ENCODE data around the gene SETSIP. TPM values are rescaled to one million over a fixed set of nuclear protein-coding genes. Genes with fewer than 3 reads are reported as not detected.
A peak's percentile ranks its signal among the peaks of the same experiment; 100 is the strongest.
"Not testable (repeated sequence)": the region's sequence is repeated elsewhere in the genome, so short reads cannot be mapped to it uniquely, and the experiment has no call there.

The SETSIP gene
- polyA plus RNA-seq, 4 donors, result 0.29 to 1.0 (median 0.68) TPM

DNA sequence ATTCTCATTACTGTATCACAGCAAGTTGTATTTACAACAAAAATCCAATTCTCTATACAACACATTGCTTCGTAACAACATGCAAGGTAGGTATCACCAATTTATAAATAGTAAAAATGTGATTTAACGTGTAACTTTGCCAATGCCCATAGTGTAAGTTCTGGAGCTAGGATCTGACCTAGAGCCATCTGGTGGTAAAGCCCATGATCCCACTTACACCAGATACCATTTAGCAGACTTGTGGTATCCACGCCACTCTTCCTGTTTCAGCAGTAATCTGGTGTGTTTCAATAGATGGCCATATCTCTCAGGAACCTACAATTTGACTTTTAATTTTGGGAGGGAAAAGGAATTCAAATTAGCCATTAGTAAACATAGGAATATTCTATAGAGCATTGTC is 10.2 kb downstream of the SETSIP start:
- no peak for DNase-seq (ENCODE audit: low read depth in 4 of 4, low spot score in 2 of 4)

DNA sequence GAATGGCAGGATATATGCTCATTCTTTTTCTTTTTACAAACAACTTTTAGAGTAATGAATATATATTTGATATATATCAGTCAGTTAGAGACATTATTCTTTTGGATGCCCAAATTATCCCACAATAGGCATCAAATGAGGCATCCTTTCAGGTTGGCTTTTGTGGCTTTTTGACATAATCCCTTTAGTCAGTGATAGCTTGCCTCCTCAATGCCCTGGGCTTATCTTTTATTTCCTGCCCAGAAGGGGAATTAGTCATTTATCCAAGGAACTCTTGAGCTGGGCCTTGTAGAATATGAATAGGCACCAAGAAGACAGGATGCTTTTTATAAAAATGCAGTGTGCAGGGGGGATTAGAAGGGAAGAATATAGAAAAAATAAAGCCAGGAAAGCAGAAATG is 23.3 kb downstream of the SETSIP start:
- DNase-seq (ENCODE audit: low read depth in 4 of 4, low spot score in 2 of 4), result no peak

DNA sequence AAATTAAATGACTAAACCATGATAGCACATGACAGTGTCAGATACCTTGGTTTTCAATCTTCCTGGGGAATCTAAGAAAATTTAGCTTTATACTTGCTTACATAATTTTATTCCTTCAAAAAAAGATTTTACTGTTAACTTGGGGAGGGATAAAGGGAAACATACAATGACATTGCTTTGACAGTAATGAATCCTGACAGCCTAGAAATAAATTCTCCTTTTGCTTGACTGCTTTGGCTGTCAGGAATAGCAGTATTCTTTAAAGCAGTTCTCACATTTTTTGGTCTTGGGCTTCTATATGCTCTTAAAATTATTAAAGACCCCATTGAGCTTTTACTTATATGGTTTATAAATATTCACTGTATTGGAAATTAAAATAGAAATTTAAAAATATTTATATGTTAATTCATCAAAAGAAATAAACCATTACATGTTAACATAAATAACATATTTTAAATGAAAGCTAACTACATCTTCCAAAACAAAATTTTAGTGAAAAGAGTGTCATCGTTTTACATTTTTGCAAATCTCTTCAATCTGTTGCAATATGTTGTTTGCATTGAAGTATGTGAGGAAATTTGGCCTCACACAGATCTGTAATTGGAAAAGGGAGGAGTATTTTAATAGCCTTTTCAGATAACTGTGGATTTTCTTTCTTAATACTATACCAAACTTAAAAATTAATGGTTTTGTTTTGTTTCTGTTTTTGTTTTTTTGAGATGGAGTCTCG is 29.3 kb downstream of the SETSIP start:
- DNase-seq (ENCODE audit: low read depth in 4 of 4, low spot score in 2 of 4), result no peak

DNA sequence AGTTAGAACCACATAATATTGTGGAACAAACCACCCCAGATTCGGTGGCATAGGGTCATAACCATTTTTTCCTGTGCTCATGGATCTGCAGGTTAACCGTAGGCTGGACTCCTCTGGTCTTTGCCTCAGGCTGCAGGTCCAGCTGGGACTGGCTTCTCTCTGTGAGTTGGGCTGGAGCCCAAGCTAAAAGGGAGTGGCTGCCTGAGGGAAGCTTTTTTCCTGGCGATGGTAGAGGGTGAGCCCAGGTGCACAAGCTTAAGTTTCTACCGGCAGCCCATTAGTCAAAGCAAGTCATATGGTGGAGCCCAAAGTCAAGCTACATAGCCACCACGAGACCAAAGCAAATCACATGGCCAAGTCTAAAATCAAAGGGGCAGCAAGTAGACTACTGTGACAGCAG is 31.6 kb downstream of the SETSIP start:
- no peak for DNase-seq (ENCODE audit: low read depth in 4 of 4, low spot score in 2 of 4)

DNA sequence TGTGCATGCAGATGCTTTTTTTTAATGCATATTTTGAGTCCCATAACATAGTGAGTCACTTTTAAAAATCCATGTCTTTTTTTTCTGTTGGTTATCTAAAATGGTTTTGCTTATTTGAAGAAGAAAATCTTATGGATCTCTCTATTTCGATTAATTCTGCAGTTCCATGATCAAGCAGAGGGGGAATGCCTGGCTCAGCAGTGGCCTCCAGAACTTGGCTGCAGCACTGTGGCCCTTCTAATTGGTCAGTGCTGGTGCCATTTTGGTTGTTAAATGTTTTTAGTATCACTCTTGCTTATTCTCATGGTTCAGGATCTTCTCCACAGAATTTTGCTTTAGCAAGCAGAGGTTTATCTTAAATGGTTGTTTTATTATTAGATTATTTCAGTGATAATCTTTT is 34.2 kb downstream of the SETSIP start:
- DNase-seq (ENCODE audit: low read depth in 4 of 4, low spot score in 2 of 4), result no peak

DNA sequence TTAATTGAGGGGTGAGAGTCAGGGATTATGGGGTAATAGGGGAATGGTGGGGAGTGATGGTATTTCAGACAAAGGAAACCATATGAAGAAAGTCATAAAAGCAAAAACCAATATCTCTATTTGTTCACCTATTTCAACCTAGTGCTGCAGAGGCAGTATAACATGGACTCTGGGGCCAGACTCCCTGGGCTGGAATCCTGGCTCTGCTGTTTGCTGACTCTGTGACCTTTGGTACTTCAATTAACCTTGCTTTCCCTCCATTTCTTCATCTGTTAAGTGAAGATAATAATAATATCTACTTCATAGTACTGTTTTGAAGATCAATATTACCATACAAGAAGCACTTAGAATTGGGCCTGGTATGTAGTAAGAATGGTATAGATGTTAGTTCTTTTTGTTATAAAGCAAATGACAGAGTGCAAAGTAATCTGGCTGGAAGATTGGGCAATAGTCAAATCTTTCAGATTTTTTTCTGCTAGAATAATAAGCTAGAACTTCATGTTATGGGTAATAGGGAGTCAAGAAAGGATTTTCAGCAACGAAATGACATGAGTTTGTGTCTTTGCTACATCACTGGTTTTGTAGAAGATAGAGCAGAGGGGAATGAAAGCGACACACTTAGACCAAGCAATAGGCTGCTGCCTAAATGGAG is 36.4 kb downstream of the SETSIP start:
- DNase-seq (ENCODE audit: low read depth in 4 of 4, low spot score in 2 of 4), result no peak

DNA sequence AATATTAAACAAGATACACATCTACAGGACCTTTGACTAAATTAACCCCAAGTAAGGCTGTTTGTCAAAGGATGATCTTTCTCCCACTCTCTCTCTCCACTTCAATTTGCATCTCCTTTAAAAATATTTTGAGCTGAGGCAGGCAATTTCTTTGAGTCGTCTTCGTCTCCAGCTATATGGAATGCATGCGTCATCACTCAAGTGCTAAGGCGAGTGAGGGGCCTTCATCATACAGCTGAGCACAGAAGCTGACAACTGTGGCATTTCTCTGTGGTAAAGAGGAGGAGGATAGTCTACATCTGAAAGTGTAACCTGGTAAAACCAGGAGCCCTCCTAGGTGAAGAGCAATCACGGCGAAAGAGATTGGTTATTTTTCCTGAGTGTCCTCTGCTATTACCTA is 37.8 kb downstream of the SETSIP start:
- DNase-seq (ENCODE audit: low read depth in 4 of 4, low spot score in 2 of 4), result no peak

DNA sequence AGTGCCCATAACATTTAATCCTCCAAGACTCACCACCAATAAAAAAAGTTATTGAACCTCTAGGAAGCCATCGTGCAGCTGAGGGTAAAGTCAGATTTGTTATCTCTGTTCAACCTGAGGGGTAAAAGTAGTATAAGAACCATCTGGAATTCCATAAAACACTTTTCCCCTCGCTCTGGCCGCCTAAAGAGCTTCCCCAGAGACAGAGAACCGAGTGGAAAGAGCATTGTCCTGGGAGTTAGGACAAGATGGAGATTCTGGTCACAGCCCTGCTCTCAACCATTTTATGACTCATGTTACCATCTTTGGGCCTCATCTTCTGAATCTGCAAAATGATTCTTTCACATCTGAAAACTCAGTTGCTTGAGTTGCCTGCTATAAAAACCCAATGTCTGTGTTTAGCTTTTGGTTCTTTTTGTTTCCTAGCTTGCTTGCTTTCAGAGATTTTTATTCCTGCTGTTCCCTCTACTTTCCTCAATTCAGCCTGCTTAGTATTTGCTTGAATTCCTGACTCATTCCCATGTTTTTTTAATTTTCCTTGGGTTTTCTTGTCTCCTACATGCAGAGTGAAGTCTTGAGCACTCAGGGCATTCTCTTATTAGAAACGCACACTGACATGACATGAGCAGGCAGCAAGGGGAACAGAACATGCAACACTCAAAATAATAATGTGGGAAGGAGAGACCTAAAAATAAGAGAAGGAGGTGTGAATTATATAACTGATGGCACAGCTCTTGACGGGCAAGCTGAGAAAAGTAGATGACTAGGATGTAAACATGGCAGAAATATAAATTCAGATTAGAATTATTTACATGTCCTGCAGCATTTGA is 43.7 kb downstream of the SETSIP start:
- DNase-seq (ENCODE audit: low read depth in 4 of 4, low spot score in 2 of 4), result no peak

DNA sequence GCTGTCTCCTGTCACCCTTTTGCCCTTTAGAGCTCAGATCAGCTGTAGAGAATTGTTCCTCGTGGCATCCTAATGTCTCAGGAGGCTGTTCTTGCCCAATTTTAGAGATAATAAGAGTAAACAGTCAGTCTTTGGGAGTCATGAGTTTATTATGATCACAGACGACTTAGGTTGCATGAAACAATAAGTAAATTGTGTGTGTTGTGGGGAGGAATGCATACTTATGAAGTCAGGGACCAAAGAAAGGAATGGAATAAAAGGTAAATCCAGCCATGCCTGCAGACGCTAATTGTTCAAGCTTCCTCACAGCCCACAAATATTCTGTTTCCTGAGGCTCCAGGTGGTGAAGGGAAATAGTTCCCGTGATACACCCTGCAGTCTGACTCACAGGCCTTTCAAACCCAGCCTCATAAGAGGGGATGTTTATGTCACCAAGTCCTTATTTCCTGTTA is 44.5 kb downstream of the SETSIP start:
- peak in 2 of 4 donors; percentile 11 to 15 for DNase-seq (ENCODE audit: low read depth in 4 of 4, low spot score in 2 of 4)

DNA sequence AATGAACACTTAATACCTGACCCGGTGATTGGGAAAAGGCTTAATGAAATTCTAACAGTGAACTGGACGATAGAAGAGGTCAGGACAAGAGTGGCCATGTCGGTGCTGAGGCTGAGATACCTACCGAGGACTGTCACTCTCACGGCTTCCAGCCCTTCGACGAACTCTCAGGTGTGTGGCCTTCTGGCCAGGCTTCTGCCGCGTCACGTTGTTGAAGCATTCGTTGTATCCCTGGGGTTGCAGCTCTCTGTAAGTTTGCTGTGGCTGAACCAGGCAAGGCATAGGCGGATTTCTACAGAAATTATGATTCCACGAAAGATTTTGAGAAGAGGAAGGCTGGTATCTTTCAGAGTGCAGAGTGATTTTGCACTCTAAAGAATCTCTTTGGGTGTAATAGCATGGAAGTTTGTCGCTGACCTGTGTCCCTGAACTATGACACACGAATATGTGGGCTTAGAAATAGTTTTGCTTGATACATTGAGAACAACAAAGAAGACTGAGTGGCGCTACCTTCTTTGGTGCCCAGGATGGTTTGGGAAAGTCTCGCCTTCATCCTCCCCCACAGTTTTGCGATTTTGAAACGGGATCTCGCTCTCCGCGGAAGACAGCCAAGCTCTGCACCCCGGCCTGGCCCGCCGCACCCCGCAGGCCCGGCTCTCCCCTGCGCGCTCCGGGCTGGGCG is 45.8 kb downstream of the SETSIP start:
- DNase-seq (ENCODE audit: low read depth in 4 of 4, low spot score in 2 of 4), result peak in 1 of 4 donors; percentile 7

DNA sequence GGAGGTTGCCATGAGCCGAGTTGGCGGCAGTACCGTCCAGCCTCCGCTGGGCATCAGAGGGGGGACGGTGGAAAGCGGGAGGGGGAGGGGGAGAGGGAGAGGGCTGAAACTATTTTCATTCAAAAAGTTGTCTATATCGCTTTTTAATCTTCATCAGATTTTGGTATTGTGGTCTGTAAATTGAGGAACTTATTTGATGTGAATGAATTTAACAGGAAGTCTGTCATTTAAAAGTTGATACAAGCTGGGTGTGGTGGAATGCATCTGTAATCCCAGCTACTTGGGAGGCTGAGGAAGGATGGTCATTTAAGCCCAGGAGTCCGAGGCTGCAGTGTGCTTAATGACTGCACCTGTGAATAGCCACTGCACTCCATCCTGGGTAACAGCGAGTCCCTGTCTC is 48.4 kb downstream of the SETSIP start:
- DNase-seq (ENCODE audit: low read depth in 4 of 4, low spot score in 2 of 4), result no peak

DNA sequence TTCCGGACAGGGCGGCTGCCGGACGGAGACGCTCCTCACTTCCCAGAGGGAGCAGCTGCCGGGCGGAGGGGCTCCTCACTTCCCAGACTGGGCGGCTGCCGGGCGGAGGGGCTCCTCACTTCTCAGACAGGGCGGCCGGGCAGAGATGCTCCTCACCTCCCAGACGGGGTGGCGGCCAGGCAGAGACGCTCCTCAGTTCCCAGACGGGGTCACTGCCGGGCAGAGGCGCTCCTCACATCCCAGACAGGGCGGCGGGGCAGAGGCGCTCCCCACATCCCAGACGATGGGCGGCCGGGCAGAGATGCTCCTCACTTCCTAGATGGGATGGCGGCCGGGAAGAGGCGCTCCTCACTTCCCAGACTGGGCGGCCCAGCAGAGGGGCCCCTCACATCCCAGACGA is 49.2 kb downstream of the SETSIP start:
- DNase-seq (ENCODE audit: low read depth in 4 of 4, low spot score in 2 of 4), result not testable (repeated sequence)

Other genes with a start within 250 kb of the SETSIP start
- gene TGFBR3, start 189.3 kb downstream of the SETSIP start, polyA plus RNA-seq (ENCODE audit: insufficient read length in 4 of 4), result 100 to 1,000 TPM in 3 of 4 donors, 10 to 100 TPM in 1; 99.1 to 118 (median 110) TPM
- under 1 TPM in 2 of 4 donors, not detected in 2; 0.29 to 0.36 TPM for gene BRDT, start 126.0 kb downstream of the SETSIP start, polyA plus RNA-seq (ENCODE audit: insufficient read length in 4 of 4)
- 1 to 10 TPM; 1.4 to 1.7 (median 1.4) TPM for gene EPHX4, start 45.4 kb downstream of the SETSIP start, polyA plus RNA-seq (ENCODE audit: insufficient read length in 4 of 4)
- gene BTBD8, start 4.9 kb upstream of the SETSIP start, polyA plus RNA-seq (ENCODE audit: insufficient read length in 4 of 4), result 1 to 10 TPM; 5.2 to 9.4 (median 6.2) TPM
- under 1 TPM in 3 of 4 donors, not detected in 1; 0.18 to 0.21 (median 0.21) TPM for gene C1orf146, start 142.5 kb upstream of the SETSIP start, polyA plus RNA-seq (ENCODE audit: insufficient read length in 4 of 4)
- gene GLMN, start 223.6 kb upstream of the SETSIP start, polyA plus RNA-seq (ENCODE audit: insufficient read length in 4 of 4), result 10 to 100 TPM; 17.4 to 34.6 (median 22.3) TPM
- gene RPAP2, start 223.6 kb upstream of the SETSIP start, polyA plus RNA-seq (ENCODE audit: insufficient read length in 4 of 4), result 10 to 100 TPM; 27.7 to 34.7 (median 30.6) TPM